ENCODE data around the gene RAPGEF4.

RAPGEF4 gene

GRCh38 chr2:172967036-172967982, 231.7 kb downstream of the RAPGEF4 start:
- DNase-seq (ENCODE audit: low spot score): no peak

- no peak for DNase-seq (ENCODE audit: low spot score)
Observed at GRCh38 chr2:172968061-172968469, 232.4 kb downstream of the RAPGEF4 start.

- no peak for DNase-seq (ENCODE audit: low spot score)
Observed at GRCh38 chr2:172969166-172969565, 233.5 kb downstream of the RAPGEF4 start.

GRCh38 chr2:172969609-172970008, 234.0 kb downstream of the RAPGEF4 start:
- DNase-seq (ENCODE audit: low spot score): no peak

- DNase-seq (ENCODE audit: low spot score): no peak
Observed at GRCh38 chr2:172970660-172971059, 235.0 kb downstream of the RAPGEF4 start.

- peak; percentile 62 for DNase-seq (ENCODE audit: low spot score)
Observed at GRCh38 chr2:172972005-172972619, 236.5 kb downstream of the RAPGEF4 start.

GRCh38 chr2:172974762-172975161, 239.1 kb downstream of the RAPGEF4 start:
- no peak for DNase-seq (ENCODE audit: low spot score)

- DNase-seq (ENCODE audit: low spot score): no peak
Observed at GRCh38 chr2:172976116-172976515, 240.5 kb downstream of the RAPGEF4 start.

GRCh38 chr2:172976816-172977215, 241.2 kb downstream of the RAPGEF4 start:
- DNase-seq (ENCODE audit: low spot score): no peak

- no peak for DNase-seq (ENCODE audit: low spot score)
Observed at GRCh38 chr2:172977270-172978062, 241.8 kb downstream of the RAPGEF4 start.

- no peak for DNase-seq (ENCODE audit: low spot score)
Observed at GRCh38 chr2:172978063-172978383, 242.4 kb downstream of the RAPGEF4 start.

- DNase-seq (ENCODE audit: low spot score): no peak
Observed at GRCh38 chr2:172985139-172985892, 249.7 kb downstream of the RAPGEF4 start.

GRCh38 chr2:172986040-172986439, 250.4 kb downstream of the RAPGEF4 start:
- DNase-seq (ENCODE audit: low spot score): no peak

GRCh38 chr2:172988728-172989127, 253.1 kb downstream of the RAPGEF4 start:
- DNase-seq (ENCODE audit: low spot score): no peak

GRCh38 chr2:172991031-172991430, 255.4 kb downstream of the RAPGEF4 start:
- no peak for DNase-seq (ENCODE audit: low spot score)

- DNase-seq (ENCODE audit: low spot score): no peak
Observed at GRCh38 chr2:172993139-172993538, 257.5 kb downstream of the RAPGEF4 start.

- no peak for DNase-seq (ENCODE audit: low spot score)
Observed at GRCh38 chr2:172993931-172994717, 258.5 kb downstream of the RAPGEF4 start.

GRCh38 chr2:172994864-172995263, 259.2 kb downstream of the RAPGEF4 start:
- DNase-seq (ENCODE audit: low spot score): no peak

GRCh38 chr2:172995323-172996244, 259.9 kb downstream of the RAPGEF4 start:
- no peak for DNase-seq (ENCODE audit: low spot score)

GRCh38 chr2:172996387-172996961, 260.8 kb downstream of the RAPGEF4 start:
- DNase-seq (ENCODE audit: low spot score): no peak

Measured in germinal center (tissue), 1 donor.